ENCODE measurements around the gene TCP1. TPM values are rescaled to one million over a fixed set of nuclear protein-coding genes. Genes with fewer than 3 reads are reported as not detected.

Gene TCP1
- total RNA-seq, 3 donors from 2014 or later = 119 to 151 (median 137) TPM

- Histone ChIP-seq H3K9me3 (no peaks in the 10 kb centered on the region), H3K36me3 (no peaks in the 10 kb centered on the region), H3K27me3 (no peaks in the 10 kb centered on the region), H3K27ac (no peak overlapping the region), H3K4me1 (no peaks in the 10 kb centered on the region), H3K4me3 (no peak overlapping the region)
- no peak for DNase-seq (ENCODE audit: low spot score in 2 of 2)
- intact Hi-C loops (cut with DNase I; ENCODE audit: low total_unique reads) = no loop called here
- TF ChIP-seq POLR2AphosphoS5 (IDR thresholded peaks at IDR 0.05) (no peak), POLR2A (IDR thresholded peaks at IDR 0.05) (no peak), CTCF (IDR thresholded peaks at IDR 0.05) (no peak)
Observed at GRCh38 chr6:159806021-159806458, 16.6 kb upstream of the TCP1 start.

- no peaks in the 10 kb centered on the region for H3K4me1 ChIP-seq
- TF ChIP-seq POLR2A (IDR thresholded peaks at IDR 0.05) (no peak), POLR2AphosphoS5 (IDR thresholded peaks at IDR 0.05) (no peak), CTCF (IDR thresholded peaks at IDR 0.05) (no peak)
- H3K27me3 ChIP-seq = no peaks in the 10 kb centered on the region
- intact Hi-C loops (cut with DNase I; ENCODE audit: low total_unique reads) = no loop called here
- DNase-seq (ENCODE audit: low spot score in 2 of 2) = no peak
- no peaks in the 10 kb centered on the region for H3K36me3 ChIP-seq
- no peak overlapping the region for H3K4me3 ChIP-seq
- H3K27ac ChIP-seq = no peak overlapping the region
- H3K9me3 ChIP-seq = no peaks in the 10 kb centered on the region
Observed at GRCh38 chr6:159805440-159806020, 16.1 kb upstream of the TCP1 start.

GRCh38 chr6:159804504-159804903, 15.1 kb upstream of the TCP1 start:
- Histone ChIP-seq H3K27ac (no peak overlapping the region), H3K4me3 (no peak overlapping the region)
- TF ChIP-seq CTCF (IDR thresholded peaks at IDR 0.05) (no peak), POLR2A (IDR thresholded peaks at IDR 0.05) (no peak), POLR2AphosphoS5 (IDR thresholded peaks at IDR 0.05) (no peak)

GRCh38 chr6:159801935-159802334, 12.5 kb upstream of the TCP1 start:
- TF ChIP-seq POLR2A (IDR thresholded peaks at IDR 0.05) = no peak
- TF ChIP-seq CTCF (IDR thresholded peaks at IDR 0.05) = no peak
- intact Hi-C loops (cut with DNase I; ENCODE audit: low total_unique reads) = no loop called here
- H3K27ac ChIP-seq = no peak overlapping the region
- H3K27me3 ChIP-seq = no peaks in the 10 kb centered on the region
- no peak for DNase-seq (ENCODE audit: low spot score in 2 of 2)
- no peaks in the 10 kb centered on the region for H3K36me3 ChIP-seq
- no peaks in the 10 kb centered on the region for H3K9me3 ChIP-seq
- no peak overlapping the region for H3K4me3 ChIP-seq
- H3K4me1 ChIP-seq = no peaks in the 10 kb centered on the region

More at GRCh38 chr6:159804504-159804903, 15.1 kb upstream of the TCP1 start:
- intact Hi-C loops (cut with DNase I; ENCODE audit: low total_unique reads) = no loop called here
- H3K9me3 ChIP-seq = no peaks in the 10 kb centered on the region
- no peak for DNase-seq (ENCODE audit: low spot score in 2 of 2)
- no peaks in the 10 kb centered on the region for H3K36me3 ChIP-seq
- H3K4me1 ChIP-seq = no peaks in the 10 kb centered on the region
- no peaks in the 10 kb centered on the region for H3K27me3 ChIP-seq

GRCh38 chr6:159800141-159800865, 10.9 kb upstream of the TCP1 start, which contains the start of gene PNLDC1:
PNLDC1 (plus strand) TSS chr6:159800276; CDS start chr6:159800308, 32 bp downstream.
- no peak for TF ChIP-seq CTCF (IDR thresholded peaks at IDR 0.05)
- no peak for TF ChIP-seq POLR2A (IDR thresholded peaks at IDR 0.05)
- TF ChIP-seq POLR2AphosphoS5 (IDR thresholded peaks at IDR 0.05) = no peak
- no peak for DNase-seq (ENCODE audit: low spot score in 2 of 2)
- Histone ChIP-seq H3K9me3 (no peaks in the 10 kb centered on the region), H3K4me3 (no peak within 1 kb of the TSS), H3K27me3 (no peaks in the 10 kb centered on the region), H3K4me1 (no peaks in the 10 kb centered on the region), H3K27ac (no peak within 1 kb of the TSS), H3K36me3 (no peaks in the 10 kb centered on the region)
- intact Hi-C loops (cut with DNase I; ENCODE audit: low total_unique reads) = no loop called here

Measured in breast epithelium (tissue), 4 donors.